Activated CD8-positive, alpha-beta memory T cell treated with anti-CD3 and anti-CD28 coated beads, Interleukin-2, amount 50 U/mL, for 24 hours (primary cell): ENCODE data around the gene INPP4B.

Source experiments
- DNase-seq: peaks from one replicate; pipeline ENCODE4 v3.0.0-alpha.2; 2020; ENCODE audit errors: extremely low read depth

Gene INPP4B

DNA sequence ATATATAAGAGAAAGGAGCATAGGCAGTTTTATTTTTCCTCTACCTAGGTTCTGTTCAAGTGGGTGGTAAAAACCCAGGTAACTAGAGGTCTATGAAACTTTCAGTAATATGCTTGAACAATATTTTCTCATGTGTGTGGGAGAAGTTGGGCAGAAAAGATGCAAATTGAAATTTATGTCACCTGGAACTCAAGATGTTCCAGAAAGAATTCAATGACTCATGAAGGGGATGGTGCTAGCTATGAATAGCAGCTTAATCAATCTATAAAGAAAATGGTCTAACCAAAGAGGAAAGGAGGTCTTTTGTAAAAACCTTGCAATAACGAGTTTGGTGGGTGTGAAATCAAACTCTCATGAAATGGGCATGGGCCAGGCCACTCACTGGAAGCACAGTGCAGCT, 263.8 kb downstream of the INPP4B start:
- DNase-seq, result no peak

DNA sequence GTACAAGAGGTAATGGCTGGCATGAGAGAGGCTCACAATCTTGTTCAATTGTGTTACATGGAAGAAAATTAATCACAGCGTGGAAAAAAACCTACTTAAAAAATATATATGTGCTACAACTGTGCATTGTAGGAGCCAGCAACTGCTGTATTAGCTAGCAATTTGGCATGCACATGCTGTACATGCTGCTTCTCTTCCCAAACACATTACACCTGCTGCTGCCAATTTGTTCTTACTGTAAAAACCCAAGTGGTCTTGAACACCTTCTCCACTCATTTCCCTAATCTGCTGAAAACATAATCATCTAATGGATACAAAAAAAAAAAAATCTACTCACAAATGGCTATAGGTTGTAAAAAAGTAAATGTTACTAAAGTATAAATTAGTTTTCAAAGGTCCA, 264.2 kb downstream of the INPP4B start:
- DNase-seq, result no peak

DNA sequence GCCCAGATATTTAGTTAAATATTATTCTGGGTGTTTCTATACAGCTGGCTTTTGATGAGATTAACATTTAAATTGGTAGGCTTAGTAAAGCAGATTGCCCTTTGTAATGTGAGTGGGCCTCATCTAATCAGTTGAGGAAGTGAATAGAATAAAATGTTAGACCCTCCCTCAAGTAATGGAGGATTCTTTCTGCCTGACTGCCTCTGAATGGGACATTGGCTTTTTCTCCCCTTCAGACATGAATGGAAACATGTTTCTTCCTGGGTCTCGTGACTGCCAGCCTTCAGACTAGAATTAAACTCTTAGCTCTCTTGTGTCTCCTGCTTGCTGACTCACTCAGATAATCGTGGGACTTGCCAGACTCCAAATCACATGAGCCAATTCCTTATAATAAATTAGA, 266.7 kb downstream of the INPP4B start:
- DNase-seq, result no peak

DNA sequence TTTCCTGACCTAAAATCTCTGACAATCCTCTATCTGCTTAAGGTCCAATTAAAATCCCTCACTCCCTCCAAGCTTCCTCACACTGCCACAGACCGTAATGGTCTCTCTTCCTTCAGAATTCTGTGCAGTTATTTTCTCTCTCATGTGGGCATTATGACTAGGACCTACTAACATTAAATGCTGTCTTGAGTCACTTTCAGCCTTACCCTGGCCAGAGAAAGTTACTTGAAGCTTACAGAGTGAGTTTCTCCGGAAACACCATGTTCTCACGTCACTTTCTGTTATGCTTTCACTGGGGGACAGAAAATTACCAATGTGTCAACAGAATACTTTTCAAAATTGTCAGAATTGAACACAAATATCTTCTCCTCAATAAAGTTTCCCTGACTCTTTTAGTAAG, 271.8 kb downstream of the INPP4B start:
- no peak for DNase-seq

DNA sequence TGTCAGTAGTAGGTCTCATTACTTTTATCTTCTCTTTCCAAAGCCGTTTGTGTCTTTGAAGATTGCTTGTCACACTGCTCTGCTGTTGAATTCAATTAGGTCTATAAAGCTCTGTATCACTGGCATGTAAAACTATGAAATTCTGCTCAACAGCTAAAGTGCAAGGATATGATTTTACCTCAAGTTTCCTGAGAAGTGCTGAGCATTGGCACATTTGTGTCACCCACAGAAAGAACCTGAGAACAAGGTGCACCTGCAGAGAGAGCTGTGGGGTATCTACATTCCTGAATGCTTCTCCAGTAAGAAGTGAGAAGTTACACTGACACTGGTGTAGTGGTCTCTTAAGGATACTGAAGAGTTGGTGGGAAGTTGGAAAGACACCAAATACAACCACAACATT, 274.0 kb downstream of the INPP4B start:
- no peak for DNase-seq

DNA sequence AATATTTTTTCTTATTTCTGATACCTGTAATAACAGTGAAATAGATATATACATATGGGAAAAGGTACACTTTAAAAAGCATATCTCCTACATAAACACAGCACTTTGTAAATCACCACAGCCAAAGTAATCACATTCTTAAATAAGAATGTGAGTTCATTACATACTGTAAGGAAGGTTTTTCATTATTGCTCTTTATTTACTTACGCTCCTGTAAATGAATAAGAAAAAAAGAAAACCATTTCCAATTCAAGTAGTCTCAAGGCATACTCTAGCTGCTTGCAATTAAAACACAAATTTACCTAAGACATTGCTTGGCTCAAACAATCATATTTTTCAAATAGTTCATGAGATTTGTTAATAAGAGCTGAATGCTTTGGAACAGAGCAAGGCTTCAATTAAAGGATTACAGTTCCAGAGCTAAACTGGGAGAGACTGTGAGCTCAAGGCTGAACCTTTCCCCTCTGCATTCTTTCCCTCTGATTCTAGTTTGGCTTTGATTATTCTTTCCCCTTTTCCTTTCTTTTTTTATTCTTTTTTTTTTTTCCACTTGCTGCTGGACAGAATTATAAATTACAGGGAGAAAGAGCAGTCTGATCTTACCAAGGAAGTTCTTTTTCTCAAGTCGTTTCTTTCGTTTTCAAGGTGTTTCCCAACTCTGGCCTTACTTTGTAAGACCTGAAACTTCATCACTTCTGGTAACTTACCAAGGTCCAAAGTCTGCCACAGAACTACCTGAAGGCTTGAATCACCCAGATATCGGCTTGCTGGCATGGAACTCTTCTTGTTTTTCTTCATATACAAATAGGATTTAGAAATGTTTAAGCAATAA, 278.3 kb downstream of the INPP4B start:
- no peak for DNase-seq

DNA sequence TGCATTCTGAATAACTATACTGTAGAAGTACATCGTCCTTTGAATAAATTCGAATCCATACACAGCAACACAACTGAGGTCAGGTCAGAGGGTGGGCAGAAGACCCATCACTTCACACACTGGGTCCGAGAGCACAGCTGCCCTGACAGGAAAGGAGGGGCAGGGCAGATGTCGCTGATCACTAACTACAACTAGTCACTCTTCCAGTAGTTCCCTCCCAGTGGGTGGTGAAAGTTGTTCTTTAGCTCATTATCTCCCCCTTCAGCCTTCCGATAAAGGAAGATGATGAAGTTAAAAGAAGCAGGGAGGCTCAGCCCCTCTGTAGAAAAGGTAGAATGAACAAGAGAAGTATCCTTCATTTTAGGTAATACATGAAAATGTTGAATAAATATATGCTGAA, 278.9 kb downstream of the INPP4B start:
- no peak for DNase-seq

DNA sequence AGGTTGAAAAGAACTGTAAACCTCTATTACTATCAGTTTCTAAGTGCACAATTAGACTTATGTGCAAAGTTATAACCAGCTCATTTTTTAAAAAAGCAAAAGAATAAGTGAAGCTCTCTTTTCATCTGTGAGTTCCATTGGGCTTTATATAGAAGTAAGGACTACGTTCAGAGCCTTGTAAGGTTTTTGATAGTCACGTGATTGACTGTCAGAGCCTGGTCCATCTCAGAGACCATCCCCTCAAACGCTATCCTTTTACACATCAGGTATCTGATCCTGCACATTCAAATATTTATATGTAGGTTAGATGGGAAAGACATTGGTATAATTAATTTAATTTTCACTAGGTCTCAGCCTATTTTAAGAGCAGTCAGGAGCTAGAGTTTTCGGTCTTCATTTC, 279.3 kb downstream of the INPP4B start:
- no peak for DNase-seq

DNA sequence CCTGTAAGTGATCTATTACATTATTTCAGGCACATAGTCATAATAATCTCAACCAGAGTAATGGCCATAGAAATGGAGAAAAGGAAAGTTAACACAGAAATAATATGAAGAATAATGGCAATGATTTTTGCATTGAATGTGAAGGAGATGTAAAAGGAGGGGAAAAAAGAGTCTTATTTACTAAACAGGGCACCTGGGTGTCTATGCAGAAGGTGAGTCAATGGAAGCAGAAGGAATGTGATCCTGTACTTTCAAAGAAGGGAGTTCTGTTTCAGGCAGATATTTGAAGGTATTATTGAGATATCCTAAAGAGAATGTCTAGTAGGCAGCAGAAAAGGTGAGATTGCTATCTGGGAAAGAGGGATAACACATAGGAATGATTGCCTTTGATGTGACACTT, 279.9 kb downstream of the INPP4B start:
- no peak for DNase-seq

DNA sequence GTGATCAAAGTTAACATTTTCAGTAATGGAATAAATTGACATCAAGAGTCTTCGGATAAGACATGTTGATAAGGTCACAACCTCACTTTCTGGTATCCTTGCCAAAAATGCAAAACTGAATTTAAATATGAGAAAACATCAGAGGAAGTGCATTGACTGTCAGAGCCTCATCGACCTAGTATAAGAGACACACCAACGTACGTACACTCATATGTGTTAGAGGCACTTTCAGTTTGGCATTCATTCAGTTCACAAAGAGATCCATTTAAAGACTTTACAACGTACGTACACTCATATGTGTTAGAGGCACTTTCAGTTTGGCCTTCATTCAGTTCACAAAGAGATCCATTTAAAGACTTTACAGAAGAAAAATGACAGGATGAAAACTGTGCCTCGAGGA, 280.3 kb downstream of the INPP4B start:
- DNase-seq, result no peak

DNA sequence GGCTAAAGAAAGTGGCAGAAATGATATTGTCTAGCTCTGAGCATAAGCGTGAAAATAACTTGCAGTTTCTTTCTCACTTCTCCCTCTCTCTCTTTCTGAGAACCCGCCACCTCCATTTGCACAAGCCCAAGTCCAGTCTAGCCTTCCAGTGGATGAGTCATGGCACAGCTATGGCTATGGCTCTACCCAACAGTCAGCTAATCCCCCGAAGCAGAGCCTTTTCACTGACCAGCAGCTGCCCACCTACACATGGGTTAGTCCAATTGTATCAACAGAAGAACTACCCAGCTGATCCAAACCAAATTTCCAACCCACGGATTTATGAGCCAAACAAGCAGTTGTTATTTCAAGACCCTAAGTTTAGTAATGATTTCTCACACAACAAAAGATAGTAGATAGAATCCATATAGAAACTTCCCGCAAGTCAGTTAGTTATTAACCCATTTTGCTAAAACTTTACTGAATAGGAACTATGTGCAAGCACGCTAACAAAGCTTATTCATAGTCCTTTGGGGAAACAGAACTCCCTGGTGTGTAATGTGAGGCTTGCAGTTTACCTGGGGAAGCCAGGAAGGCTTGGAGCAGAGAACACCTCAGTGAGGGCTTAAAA, 282.3 kb downstream of the INPP4B start:
- DNase-seq, result no peak

DNA sequence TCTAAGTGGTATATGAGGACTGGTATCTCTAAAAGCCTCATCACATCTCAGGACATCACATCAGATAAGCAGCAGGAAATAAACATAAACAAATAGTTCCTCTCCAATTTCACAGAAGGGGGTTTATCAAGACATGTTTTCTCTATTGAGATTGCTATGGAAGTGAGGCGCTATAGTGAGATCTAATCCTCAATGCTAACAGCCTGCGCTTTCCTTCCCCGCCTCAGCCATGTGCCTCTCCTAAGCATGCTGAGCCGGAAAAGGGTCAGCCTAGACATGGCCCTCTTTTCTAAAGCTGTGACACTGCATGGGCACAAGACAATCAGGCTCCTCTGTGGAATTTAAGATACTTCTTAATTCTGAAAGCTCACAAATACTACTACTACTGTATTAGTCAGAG, 286.1 kb downstream of the INPP4B start:
- DNase-seq, result no peak

DNA sequence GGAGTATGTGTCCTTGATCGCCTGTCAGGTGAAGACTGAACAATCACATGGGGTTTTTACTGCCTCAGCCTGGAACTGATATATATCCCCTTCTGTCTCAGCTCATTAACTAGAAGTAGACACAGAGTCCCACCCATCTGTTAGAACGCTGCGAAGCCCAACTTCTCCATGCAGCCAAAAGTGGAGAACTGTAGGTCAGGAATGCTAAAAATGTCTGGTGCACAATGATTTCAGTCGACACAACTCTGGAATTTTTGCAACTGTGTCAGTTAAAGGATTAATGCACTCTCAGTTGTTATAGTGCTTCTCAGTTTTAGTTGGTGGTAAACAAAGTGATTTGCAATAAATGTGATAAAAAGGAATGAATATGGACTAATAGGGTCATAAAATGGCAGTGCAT, 287.2 kb downstream of the INPP4B start:
- no peak for DNase-seq

DNA sequence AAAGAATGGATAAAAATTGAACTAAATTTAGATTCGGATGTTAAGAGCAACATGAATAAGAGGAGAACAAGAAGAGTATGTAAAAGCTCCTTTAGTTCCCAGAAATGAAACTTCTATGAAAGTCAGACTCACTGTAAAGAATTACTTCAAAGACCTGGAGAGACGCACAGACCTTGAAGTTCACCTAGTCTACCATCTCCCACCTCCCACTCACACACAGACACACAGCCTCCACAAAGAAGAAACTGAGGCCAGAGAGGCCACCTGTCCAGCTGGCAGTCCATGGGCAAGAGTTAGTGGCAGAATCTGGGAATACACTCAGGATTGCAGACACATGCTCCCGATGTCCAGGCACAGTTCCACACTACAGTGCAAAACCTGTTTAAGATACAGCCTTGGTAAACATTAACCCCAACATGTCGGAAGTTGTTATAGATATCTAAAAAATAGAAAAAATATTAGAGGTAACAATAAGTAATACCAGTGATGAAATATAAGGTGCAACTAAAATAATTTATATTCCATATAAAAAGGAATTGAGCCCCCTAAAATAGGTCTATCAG, 288.8 kb downstream of the INPP4B start:
- no peak for DNase-seq

DNA sequence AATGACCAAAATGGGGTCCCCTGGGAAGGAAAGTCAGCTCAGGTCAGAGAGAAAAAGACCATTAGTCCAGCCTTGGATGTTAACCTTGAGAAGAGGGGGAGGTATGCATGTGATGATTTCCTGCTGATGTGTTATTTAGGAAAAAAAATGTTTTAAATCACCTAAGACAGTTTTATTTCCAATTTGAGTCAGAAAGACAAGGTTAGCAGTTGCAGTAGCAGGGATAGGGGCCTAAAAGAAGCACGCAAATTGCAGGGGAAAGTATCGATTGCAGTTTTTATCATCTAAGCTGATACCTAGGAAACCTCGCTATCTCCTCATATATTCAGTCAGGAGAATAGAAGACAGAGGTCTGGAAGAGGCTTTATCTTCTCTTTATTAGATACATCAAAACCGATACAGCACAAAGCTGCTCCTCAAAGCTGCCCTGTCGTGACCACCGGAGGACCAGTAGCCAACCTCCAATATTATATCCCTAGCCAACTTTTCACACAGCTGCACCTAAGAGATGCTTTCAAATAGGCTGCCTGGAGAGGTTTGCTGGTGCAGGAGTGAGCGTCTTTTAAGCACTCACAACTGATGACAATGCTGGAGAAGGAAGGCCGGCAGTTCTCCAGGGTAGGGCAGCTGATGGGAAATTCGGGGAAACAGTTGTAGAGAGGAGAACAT, 289.4 kb downstream of the INPP4B start:
- DNase-seq, result no peak

DNA sequence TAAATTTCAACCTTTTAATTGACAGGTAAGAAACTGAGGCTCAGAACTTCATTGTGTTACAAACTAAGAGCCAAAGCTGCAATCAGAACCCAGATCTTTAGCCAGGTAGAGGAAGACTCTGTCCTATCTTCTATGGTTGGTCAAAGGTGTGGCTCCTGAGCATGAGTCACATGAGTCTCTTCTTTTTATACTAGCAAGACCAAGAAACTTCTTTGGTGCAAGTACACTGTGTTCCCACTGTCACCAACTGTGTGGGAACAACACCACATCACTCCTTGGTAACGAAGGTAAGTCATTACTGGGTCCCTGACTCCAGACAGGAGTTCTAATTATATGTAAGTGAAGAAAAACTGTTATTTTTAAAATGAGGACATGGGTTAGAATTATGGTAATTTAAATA, 290.1 kb downstream of the INPP4B start:
- DNase-seq, result no peak

DNA sequence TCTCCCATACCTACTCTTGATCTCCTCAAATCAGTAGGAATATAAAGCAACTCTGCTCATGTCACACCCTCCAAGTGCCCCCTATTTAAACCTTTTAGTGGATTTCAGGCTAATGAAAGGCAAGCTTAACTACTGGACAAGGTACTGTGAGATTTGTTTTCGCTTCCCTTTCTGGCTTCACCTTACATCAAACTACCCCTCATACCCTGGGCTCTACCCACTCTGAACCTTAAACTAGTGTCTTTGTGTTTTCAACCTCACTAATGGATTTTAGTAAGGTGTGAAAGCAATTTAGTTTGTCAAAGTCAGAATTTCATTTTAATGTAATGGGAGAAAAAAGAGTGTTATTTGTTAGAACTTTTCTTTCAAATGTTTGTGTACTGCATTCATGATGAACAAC, 291.7 kb downstream of the INPP4B start:
- DNase-seq, result no peak

DNA sequence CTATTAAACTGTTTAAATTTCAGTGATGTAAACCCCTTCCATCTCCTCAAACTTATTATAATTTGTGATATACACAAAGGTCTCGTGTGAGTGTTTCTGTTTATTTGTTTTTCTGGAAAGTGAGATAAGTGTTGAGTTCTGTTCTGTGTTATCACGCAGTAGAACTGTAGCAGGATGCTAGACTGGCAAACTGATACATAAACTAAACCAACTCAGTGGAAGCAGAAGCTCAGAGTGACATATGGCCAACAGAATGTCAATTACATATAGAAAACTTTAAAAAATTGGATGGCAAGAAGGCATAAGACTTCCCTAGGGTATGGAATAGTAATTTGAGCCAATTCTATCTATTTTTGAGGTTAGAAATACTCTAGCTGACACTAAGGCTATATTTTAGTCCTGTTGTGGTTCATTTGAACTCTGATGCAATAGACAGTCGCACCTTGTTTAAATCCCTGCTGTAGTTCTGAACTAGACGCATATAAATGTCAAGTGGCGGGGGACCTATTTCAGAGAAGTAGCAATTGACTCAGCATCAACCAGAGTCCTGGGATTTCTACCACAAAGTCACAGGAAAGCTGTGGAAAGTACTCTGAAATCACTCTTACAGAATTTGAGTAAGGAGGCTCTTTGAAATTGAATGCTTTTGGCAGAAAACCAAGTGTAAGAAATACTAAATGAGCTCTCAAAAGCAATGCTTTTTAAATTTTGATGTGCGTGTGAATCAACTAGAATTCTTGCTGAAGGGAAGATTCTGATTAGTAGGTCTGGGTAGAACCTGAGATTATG, 294.4 kb downstream of the INPP4B start:
- DNase-seq, result no peak

DNA sequence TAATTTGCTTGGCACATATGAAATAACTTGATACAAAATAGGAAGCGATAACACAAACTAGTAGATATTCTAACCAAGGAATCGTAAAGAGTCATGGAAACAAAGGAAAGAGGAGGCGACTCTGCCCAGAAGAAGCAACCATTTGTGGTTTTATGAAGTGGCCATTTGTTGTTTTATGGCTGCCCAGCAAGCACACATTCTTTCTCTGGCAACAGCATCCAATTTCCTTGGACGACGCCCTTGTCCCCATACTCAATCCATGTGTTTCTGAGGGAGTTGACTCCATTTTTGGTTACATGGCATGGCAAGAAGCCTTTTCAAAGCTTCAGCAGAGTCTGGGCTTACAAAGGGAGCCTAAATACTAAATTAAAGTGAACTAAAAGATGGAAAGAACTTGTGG, 295.1 kb downstream of the INPP4B start:
- no peak for DNase-seq

DNA sequence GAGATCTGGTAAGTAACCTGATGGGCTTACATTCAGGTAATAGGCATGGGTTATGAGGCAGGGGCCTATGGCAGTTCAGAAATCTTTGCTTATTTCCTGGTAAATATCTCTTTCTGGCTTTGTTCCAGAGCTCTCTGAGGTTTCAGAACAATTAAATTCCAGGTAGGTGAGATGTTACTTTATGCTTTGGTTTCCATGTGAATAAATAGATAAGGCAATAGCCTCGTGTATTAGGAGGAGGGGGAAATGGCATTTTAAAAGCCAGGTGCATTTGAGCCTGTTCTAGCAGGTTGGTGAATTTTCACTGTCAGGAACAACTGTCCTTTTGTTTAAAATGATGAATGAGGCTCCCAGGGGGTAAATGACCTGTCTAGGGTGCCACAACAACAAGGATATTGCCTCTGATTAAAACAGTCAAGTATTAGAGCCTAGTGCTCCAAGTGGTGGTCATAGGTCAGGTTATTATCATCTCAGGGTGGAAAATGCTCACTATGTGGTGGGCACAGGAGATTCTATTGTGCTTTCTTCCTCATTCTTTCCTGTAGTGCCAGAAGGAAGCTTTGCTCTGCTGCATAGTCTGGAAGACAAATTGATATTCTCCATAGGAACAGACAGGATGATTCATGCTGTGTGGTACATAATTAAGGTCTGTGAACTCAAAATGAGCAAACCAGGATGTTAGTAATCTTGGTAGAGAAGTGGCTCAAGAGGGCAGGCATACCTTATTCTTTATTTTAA, 296.2 kb downstream of the INPP4B start:
- DNase-seq, result no peak

DNA sequence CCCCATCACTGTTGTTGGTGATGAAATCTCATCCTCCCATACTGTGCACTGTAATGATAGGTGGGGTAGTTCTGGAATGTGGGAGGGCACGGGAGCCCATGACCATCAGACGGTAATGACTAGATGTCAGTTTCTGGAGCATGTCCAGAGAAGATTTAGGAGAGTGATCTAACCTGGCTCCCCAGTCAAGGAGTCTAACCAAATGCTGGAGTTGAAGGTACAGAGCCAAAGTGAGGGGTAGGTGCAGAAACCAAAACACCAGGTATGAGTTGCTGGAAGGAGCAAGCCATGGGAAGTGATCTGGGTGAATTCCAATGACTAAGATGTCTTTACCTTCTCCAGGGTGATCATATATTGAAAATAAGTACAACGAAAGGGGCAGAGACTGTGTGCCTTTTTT, 296.9 kb downstream of the INPP4B start:
- no peak for DNase-seq
